Calu3 (cell line): Measurements from ENCODE around the gene IGSF8. TPM values are rescaled to one million over a fixed set of nuclear protein-coding genes. Genes with fewer than 3 reads are reported as not detected.

Experiments
- BruUV-seq: library from RNA; stranded (reverse); fragments of 400-500 nt; replicated peaks from 2 replicates; lab custom pipeline; 2021; lab: Mats Ljungman, UMichigan
- CTCF ChIA-PET: fragments of 300-600 bp; sonication (Branson Sonifier 250); formaldehyde crosslinking; loops from one replicate; lab custom pipeline; 2022; ENCODE audit warnings: antibody characterized with exemption; lab: Charles Lee
- DNase-seq: peaks from one replicate; pipeline ENCODE4 v3.0.0; 2022
- H3K27ac Mint-ChIP-seq: one replicate; pipeline ENCODE4 v1.8.0; 2022; ENCODE audit warnings: mixed read lengths; ENCODE audit not compliant: unreplicated experiment
- H3K27me3 Mint-ChIP-seq: one replicate; pipeline ENCODE4 v1.8.0; 2022; ENCODE audit warnings: mixed read lengths; ENCODE audit not compliant: unreplicated experiment
- H3K36me3 Mint-ChIP-seq: one replicate; pipeline ENCODE4 v1.8.0; 2022; ENCODE audit warnings: mild to moderate bottlenecking, moderate library complexity, mixed read lengths; ENCODE audit not compliant: insufficient read depth, unreplicated experiment
- H3K4me1 Mint-ChIP-seq: one replicate; pipeline ENCODE4 v1.8.0; 2022; ENCODE audit warnings: mild to moderate bottlenecking, low read depth, mixed read lengths; ENCODE audit not compliant: unreplicated experiment
- H3K4me3 Mint-ChIP-seq: one replicate; pipeline ENCODE4 v1.8.0; 2022; ENCODE audit warnings: mild to moderate bottlenecking, low read depth, moderate library complexity, mixed read lengths; ENCODE audit not compliant: unreplicated experiment
- H3K9me3 Mint-ChIP-seq: one replicate; pipeline ENCODE4 v1.8.0; 2022; ENCODE audit warnings: low read depth, mixed read lengths; ENCODE audit not compliant: unreplicated experiment
- CTCF ChIP-seq: fragments of 200-600 bp; IDR thresholded peaks from one replicate; pipeline ENCODE4 v1.8.0; 2022; ENCODE audit warnings: antibody characterized with exemption; ENCODE audit not compliant: unreplicated experiment
- intact Hi-C: fragments of 100-400 bp; cut with micrococcal nuclease; formaldehyde crosslinking; loops from one replicate; pipeline ENCODE4 v1.10.0; 2022; ENCODE audit not compliant: unreplicated experiment
- total RNA-seq: library from RNA; stranded (reverse); gene quantifications from 2 replicates; pipeline ENCODE4 v1.2.3, GENCODE V29; 2022

IGSF8 gene
- total RNA-seq, 1 experiment from 2014 or later: 31.6 TPM

GRCh38 chr1:160075836-160076235 lies 22.6 kb downstream of the IGSF8 start:
- H3K36me3 Mint-ChIP-seq: peaks cover 4% of the 10 kb centered on the region
- no peaks in the 10 kb centered on the region for H3K9me3 Mint-ChIP-seq
- H3K27me3 Mint-ChIP-seq: peaks cover 100% of the 10 kb centered on the region
- DNase-seq: no peak
- peaks cover 4% of the 10 kb centered on the region for H3K4me1 Mint-ChIP-seq
- no peak for TF ChIP-seq CTCF
- H3K27ac Mint-ChIP-seq: no peak overlapping the region
- CTCF ChIA-PET: no interaction called here
- no peak overlapping the region for H3K4me3 Mint-ChIP-seq
- BruUV-seq: no TSS peak
- intact Hi-C loops: loop anchor here (5.0 kb wide), 1 partner anchor 44 kb away; the partner anchor contains the start of gene PIGM

- Mint-ChIP-seq H3K27me3 (peaks cover 100% of the 10 kb centered on the region), H3K4me1 (peaks cover 8% of the 10 kb centered on the region), H3K9me3 (no peaks in the 10 kb centered on the region), H3K4me3 (no peak overlapping the region), H3K36me3 (peaks cover 14% of the 10 kb centered on the region), H3K27ac (no peak overlapping the region)
- intact Hi-C loops: loop anchor here (5.0 kb wide), 1 partner anchor 43 kb away; the partner anchor contains the start of gene PIGM
- TF ChIP-seq CTCF: no peak
- CTCF ChIA-PET: no interaction called here
- no TSS peak for BruUV-seq
- no peak for DNase-seq
Measured at GRCh38 chr1:160074865-160075264, 23.6 kb downstream of the IGSF8 start.

- CTCF ChIA-PET: interaction anchor here (1.0 to 2.6 kb wide), 3 partner anchors 10 to 14 kb away, joined by 5 to 8 read pairs (median 6); partner anchors contain the start of gene KCNJ9
- intact Hi-C loops: no loop called here
- no peak for TF ChIP-seq CTCF
- H3K36me3 Mint-ChIP-seq: peaks cover 13% of the 10 kb centered on the region
- H3K4me1 Mint-ChIP-seq: peaks cover 10% of the 10 kb centered on the region
- H3K27me3 Mint-ChIP-seq: peaks cover 100% of the 10 kb centered on the region
- no TSS peak for BruUV-seq
- no peak overlapping the region for H3K27ac Mint-ChIP-seq
- no peak for DNase-seq
- H3K4me3 Mint-ChIP-seq: no peak overlapping the region
- H3K9me3 Mint-ChIP-seq: no peaks in the 10 kb centered on the region
Measured at GRCh38 chr1:160071289-160071688, 27.1 kb downstream of the IGSF8 start.

DNA sequence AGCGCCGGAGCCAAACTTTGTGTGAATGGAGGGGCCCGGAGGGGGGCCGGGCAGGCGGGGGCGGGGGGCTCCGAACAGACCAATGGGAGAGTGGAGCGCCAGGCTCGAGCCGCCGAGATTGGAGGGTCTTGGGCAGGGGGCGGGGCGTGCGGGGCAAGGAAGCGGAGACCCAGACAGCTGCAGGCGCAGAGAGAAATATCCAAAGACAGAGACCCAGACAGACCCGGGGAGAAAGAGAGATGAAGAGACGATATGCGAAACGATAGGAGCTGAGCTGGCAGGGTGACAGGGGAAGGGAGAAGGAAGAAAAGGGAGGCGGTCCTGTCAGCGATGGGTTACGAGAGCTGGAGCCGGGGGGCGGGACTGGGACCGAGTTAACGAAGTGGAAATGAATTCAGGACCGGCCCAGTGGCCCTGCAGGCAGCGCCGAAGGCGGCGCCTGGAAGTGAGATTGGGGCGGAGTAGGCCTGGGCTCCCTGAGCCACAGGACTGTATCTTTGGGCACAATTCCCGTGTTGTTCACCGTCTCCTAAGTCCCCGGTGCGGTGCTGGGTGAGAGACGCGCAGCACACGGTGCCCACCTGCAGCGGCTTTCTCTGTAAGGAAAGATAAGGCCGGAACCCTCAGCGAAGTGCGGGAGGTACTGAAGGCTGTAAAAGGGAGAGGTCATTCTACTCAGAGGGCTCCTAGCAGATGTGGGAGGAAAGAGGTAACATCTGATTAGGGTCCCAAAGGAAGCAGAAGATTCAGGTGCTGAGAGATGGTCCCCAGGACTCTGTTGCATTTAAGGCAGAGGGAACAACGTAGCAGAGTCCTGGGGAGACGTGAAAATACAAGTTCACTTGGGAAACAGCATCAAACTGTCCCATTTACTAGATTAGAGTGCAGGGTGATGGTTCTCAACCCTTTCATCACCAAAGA lies 27.9 kb downstream of the IGSF8 start:
- no peaks in the 10 kb centered on the region for H3K9me3 Mint-ChIP-seq
- H3K27me3 Mint-ChIP-seq: peaks cover 100% of the 10 kb centered on the region
- H3K4me1 Mint-ChIP-seq: peaks cover 10% of the 10 kb centered on the region
- CTCF ChIA-PET: interaction anchor here (0.5 to 2.6 kb wide), 6 partner anchors 8 to 149 kb away, joined by 3 to 8 read pairs (median 5); partner anchors contain the start of gene KCNJ9
- peak overlapping the region; percentile 28 for H3K27ac Mint-ChIP-seq
- no TSS peak for BruUV-seq
- H3K4me3 Mint-ChIP-seq: peak overlapping the region; percentile 93
- peaks cover 13% of the 10 kb centered on the region for H3K36me3 Mint-ChIP-seq
- TF ChIP-seq CTCF: no peak
- peak; percentile 82 for DNase-seq
- intact Hi-C loops: no loop called here
